Fibroblast of skin of right quadriceps (primary cell): ENCODE results near the gene MAMLD1.

Experiments used
- DNase-seq: peaks from one replicate; pipeline ENCODE4 v3.0.0-alpha.2; 2013

The MAMLD1 gene

DNA sequence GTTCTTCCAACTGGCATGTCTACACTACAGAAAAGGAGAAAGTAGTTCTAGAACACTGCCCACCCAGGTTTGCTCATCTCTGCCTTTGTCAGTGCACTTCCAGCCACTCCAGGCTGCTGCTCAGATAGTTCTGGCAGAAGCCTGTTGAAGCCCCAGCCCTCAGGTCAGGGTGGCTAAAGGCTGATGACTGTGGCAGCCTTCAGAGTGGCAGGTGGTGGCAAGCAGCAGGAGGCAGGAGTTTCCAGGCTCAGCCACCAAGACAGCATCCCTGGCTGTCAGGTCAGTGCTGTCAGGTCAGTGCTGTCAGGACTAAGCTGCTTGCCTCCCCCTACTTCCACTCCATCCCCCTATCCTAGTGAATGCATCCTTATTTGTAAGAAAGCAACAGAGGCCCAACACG, 100.4 kb downstream of the MAMLD1 start:
- no peak for DNase-seq

DNA sequence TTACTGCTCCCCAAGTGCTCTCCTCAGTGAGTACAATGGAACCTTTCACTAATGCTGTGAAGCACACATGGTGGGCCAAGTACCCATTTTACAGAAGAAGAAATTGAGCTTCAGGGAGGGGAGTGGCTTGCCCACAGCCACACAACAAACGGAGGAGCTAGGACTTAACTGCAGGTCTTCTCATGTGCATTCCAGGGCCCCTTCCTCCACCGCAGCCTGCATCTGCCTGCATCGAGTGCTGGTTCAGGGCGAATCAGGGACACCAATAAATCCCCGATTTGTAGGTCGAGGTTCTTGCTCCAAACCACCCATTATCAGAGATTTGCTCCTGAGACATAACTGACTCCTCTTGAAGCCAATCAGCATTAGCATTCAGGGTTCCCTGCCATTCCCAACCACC, 100.9 kb downstream of the MAMLD1 start:
- no peak for DNase-seq

DNA sequence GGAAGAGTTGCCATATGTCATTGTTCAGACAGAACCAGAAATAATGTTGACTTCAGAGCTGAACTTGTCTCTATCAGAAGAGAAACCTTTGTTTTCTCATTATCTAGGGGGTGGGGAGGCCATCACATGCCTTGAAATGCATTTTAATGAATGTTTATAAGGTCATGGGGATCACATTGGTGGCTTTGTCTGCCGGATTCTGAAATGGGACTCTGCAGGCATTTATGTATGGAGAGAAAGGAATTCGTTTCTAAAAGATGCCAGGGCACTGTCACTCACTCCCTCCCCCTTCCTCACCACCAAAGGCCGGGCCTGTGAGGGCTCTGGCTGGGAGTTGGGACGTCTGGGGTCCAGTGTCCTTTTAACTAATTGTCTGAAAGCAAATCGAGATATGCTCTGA, 102.2 kb downstream of the MAMLD1 start:
- no peak for DNase-seq

DNA sequence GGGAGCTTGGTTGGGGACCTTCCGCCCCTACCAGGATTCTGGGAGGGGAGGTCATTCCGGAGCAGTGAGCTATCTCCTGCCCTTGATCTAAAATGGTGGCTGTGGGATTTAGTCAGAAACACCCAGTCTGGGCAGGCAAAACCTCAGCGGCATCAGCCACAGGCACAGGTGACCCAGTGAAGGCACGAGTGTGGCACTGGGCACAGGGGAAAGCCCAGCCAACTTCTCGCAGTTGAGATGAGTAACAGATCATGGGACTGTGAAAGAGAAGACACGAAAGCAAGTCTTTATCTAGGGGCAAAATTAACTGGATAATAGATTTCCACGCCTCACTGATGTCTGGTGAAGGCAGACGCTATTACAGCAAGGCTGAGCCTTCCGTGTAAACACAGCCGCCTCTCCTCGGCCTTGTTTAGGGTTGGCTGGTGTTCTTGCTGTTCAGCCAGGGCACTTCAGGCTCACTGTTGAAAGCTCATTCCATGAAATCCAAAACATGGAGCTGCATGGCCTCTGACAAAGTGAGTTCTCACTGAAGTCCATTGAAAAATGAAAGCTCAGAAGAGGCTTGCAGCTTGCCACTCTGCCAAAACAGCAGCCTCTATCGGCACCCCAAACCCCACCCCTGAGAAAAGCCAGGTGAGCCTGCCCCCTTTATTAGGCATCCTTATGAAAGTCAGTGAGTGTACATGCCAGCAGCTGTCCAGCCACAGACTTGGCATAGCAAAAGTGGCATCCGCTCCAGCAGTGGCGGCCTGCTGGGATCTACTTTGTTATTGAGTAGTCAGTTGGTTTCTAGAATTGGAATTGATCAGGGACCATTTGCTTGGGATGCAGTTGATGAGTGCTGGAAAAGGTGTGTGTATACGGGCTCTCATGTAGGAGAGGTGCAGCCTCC, 103.0 kb downstream of the MAMLD1 start:
- DNase-seq: no peak

DNA sequence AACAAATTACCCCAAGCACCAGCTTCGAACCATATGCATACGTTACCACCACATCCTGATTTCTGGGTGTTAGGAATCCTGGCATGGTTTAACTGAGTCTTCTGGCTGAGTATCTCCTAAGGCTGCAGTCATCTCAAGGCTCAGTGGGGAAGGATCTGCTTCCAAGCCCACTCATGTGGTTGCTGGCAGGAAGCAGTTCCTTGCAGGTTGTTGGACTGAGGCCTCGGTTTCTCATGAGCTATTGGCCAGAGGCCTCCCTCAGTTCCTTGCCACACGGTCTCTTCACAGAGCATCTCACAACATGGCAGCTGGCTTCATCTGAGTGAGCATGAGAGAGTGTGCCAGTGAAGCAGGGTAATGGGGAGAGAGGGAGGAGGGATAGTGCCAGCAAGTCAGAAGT, 109.2 kb downstream of the MAMLD1 start:
- DNase-seq: no peak

DNA sequence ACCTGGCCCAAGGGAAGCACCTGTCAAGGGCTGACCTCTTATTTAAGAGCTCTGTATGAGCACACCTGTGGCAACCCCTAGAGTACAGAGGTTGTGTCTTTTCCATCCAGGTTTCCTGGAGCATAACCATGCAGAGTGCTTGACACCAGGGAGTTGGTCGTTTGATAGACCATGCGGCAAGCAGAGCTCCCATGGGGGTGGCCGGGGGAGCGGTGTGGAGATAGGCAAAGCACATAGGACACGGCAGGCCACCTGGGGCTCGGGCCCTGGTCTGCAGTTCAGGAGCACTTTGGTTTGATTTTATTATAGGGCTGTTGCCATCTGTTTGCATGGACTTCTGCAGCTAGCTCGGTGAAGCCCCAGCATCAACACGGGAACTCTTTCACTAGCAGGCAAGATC, 110.3 kb downstream of the MAMLD1 start:
- no peak for DNase-seq

DNA sequence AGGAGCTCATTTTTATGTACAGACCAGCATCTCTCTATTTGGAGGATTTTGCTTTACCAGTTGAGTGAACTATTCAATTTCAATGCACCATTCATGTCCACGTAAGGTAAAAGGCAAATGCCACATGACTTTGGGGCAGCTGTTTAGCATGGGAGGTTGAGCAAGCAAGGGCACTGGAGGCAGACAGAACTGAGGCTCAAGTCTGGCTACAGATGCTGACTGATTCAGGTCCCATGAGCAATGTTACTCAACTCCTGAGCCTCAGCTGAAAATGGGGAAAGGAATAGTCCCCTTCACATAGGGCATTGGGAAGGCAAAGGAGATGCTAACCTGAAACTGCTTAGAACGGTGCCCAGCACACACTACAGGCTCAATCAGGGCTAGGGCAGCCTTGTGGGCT, 112.3 kb downstream of the MAMLD1 start:
- no peak for DNase-seq

DNA sequence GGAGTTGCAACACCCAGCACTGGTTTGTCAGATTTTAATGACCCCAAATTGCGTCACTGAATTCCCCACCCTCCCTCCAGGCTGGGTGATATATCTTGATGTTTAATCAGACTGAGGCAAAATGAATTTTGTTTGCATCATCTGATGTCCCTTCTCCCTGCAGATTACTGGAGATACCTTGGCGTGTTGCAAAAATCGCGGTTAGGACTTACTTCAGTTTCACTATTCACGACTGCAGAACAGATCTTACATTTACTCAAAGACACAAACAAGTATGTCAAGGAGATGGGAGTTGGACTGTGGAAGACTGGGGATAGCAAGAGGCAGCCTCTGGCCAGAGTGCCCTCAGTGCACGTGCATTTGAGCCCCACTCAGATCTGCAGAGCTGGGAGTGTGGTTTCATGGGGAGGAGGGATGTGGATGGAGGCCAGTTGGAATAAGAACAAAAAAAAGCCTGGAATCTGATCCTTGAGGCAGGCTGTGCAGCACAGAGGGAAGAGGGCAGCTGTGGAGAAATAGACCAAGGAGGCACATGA, 113.1 kb downstream of the MAMLD1 start:
- peak; percentile 72 for DNase-seq

DNA sequence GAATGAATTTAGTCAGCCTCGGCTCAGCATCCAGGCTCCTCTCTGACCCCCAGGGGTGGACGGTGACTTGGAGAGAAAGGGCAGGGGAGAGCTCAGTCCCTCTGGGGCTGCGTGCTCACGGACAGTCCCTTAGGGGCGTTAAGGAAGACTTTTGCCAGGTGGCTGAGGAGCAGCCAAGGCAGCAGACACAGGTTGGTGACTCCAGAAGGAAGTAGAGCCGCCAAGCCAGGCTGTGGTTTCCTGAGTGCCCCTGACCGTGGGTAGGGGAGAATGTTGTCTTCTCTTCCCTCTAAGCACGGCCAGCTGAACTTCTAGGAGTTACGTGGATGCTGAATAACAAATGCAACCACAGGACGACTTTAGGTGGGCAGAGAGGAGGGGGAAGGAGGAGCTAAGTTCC, 114.3 kb downstream of the MAMLD1 start:
- no peak for DNase-seq

DNA sequence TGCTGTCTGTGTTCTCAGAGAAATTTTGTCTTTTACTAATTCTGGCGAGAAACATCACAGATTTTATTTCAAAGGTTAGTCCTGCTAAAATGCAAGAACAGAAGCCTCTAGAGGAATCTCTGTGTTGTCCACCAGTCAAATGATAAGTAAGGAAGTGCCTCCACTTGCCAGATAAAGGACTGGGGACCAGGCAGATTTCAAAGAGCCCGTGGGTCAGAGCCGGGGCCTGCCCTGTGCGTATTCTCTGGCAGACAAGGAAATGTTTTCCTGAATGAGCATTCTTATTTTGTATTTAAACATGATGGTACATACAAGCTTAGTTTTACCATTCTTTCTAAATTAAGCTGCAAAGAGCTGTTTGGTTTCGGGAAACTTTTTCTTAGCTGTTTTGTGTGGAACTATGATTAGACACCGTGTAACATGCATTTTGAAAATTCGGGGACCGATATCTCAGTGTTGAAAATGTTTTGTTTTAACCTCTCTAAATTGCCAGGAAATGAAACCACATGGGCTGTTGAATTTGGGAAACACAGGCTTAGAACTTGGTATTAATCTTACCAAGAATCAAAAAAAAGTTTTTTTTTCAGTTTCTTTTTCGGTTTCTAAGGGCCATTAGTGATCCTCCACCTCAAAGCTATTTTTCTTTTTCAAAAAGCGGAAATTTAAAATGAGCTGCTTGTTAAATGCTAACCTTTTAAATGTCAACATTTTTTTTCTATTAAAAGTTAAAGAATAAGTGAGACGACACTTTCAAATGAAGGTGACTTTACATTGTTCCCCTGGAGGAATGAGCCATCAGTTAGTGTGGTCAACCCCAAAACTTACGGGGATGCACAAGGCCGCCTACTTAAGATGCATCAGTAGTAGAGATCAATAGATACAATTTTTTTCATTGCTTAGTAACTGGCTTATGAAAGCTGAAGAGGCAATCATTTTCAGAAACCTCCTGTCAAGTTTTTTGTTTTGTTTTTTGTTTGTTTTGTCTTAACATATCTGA, 115.7 kb downstream of the MAMLD1 start:
- no peak for DNase-seq

DNA sequence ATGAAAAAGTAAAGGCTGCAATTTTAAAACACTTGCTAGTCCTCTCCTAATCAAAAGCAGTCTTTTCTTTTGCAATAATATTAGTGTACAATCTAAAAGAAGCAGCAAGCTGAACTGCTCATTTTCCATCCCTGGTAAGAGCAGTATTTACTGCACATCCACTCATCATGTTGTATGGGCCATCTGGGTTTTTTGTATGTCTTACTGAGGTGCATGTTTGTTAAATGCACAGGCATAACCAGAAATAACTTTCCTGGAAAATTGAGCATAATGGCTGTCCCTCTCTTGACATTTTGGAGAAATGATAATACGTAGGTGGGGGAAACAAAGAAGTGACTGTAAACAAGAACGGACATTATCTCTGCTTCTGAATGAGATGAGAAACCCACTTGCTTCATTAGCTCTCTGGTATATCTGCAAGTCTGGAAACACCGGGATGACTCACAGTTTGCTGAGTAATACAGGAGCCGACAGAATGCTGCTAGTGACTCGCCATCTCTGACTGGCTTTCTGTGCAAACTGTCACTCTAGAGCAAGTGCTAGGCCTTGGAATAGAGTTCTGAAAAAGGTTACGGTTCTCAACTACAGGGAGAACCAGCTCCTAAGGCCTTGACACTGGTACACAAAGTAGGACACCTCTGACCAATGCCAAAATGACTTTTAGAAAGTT, 119.6 kb downstream of the MAMLD1 start:
- peak; percentile 64 for DNase-seq

DNA sequence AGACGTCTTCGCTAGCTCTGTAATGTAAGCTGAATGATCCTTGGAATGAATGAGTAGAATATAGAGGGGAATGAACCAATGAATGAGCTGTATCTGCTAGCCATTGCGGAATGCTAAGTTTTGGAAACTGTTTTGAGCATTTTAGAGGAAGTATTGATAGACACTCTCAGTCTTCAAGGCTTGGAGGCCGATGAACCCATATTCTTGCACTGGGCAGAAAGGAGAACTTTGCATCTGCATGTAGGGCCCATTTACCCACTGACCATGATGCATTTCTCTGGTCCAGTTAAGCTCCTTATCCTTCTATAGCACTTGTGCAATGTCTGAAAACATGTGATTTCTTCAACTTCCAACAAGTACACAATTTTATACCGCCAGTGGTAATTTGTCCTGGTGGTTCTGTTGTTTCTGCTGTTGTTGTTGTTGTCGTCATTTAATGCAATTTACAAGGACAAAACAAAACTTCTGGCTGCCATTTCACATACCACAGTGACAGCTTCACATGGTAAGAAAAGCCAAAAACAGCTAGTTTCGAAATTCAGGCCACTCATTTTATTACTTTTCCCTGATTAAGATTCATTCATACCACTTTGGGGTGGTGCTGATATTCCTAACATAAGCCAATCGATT, 120.4 kb downstream of the MAMLD1 start:
- DNase-seq: no peak

DNA sequence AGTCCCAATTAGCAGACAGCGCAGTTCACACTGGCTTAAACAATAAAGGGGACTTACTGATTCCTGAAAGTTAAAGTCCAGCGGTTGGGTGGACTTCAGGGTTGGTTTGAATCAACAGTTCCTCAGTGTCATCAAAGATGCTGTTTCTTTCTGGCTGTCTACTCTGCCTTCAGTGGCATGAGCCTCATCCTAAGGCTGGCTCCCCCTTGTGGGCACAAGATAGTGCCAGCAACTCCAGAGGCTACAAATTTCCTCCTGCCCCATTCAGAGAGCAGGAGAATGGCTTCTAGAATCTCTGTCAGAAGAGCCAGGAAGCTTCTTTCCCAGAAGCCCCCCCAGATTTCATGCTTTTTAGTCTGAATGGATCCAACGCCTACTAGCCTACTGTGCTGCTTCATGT, 122.9 kb downstream of the MAMLD1 start:
- DNase-seq: peak; percentile 39

DNA sequence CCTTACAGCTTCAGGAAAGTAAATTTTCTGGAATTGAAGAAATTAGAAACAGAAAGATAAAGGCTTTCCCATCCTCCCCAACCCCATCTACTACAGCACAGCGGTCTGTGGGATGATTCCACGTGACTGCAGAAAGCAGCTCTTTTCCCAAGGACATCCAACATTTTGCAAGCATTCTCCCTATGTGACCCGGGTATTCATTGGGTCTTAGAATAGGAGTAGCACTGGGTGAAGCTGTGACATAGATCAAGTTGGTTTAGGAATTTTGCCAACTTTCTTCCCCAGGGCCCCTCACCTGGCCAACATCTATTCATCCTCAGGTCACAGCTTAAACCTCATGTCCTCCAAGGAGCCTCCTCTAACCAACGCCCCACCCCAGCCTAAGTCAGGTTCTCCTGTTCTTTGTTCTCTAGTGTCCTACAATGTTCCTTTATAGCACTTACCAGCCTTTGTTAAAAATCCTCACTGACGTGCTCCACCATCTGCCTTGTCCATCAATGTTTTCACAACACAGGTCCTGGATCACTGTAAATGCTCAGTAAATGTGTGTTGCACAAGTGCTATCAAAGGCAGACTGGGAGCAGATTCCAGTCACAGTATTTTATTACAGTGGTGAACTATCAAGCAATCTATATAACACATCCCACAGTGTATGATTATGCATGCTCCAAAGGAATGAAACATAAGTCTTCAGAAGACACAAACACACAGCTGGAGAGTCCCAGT, 124.4 kb downstream of the MAMLD1 start:
- no peak for DNase-seq

DNA sequence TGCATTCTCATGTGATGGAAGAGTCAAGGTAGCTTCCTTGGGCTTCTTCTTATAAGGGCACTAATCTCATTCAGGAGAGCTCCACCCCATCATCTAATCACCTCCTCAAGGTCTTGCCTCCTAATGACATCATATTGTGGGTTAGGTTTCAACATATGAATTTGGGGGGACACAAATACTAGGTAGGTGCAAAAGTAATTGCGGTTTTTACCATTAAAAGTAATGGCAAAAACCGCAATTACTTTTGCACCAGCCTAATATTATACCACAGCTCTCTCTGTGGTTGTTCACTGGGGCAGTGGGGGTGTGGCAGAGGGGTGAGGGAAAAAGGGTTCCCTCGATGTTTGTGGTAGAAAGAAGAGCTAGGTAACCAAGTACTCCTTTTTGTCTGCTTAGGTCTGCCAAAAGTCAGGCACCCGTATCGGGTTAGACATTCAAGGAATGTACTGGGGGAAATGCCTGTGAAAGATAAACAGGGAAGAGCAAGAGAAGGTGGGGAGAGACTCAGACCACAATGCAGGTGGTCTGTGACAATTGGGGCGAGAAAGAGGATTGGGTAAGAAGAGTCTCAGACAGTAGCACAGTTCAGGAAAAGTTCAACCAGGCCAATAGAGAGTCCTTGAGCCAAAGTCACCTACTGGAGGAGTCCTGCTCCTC, 126.4 kb downstream of the MAMLD1 start:
- no peak for DNase-seq

DNA sequence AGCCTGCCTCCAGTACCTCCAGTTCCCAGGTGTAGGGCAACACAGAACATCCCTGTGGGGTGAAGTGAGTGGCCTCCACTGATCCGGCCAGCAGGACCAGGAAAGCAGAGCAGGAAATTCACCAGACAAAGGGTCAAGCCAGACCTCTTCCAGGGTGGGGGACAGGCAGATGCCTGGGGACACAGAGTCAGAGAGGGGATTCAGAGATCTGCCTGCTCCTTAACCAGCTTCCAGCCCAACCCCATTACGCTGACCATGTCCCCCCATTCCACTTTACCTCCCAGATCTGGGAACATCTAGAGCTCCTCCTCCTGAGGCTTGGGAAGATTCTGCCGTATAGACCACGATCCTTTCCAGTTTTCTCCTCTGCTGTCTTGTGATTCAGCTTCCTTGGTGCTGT, 132.4 kb downstream of the MAMLD1 start:
- DNase-seq: no peak

DNA sequence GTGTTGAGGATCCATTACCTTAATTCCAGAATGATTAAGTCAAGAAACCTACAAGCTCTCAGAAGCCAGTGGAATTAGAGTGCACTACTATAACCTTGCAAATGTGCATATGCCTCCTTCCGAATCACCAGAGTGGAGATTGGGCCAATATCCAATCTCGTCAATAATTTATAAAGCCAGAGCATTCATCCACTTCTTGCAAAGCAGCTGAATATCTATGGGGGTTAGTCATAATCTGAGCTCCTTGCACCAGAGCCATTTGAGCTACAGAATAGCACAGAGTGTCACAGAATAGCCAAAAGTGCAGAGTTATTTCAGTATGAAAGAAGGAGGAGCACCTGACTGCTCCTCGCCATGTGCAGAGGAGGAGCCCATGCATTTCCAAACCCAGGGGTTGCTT, 136.1 kb downstream of the MAMLD1 start:
- no peak for DNase-seq

DNA sequence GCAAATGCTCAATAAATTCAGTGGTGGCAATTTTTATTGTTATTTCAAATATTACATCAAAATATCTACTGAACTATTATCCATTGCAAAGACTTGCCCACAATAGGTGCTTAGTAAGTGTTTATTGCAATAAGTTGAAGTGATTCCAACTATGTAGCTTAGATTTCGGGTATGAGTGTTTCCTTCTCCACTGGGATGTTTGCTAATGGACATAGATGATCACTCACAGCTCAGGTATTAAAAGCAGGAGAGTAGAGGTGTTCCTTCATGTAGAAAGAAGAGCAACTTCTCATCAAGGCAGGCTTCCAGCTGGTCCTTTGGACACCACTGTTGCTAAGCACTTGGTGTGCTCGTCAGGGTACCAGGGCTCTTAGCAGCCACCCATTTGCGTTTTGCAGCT, 139.0 kb downstream of the MAMLD1 start:
- no peak for DNase-seq

DNA sequence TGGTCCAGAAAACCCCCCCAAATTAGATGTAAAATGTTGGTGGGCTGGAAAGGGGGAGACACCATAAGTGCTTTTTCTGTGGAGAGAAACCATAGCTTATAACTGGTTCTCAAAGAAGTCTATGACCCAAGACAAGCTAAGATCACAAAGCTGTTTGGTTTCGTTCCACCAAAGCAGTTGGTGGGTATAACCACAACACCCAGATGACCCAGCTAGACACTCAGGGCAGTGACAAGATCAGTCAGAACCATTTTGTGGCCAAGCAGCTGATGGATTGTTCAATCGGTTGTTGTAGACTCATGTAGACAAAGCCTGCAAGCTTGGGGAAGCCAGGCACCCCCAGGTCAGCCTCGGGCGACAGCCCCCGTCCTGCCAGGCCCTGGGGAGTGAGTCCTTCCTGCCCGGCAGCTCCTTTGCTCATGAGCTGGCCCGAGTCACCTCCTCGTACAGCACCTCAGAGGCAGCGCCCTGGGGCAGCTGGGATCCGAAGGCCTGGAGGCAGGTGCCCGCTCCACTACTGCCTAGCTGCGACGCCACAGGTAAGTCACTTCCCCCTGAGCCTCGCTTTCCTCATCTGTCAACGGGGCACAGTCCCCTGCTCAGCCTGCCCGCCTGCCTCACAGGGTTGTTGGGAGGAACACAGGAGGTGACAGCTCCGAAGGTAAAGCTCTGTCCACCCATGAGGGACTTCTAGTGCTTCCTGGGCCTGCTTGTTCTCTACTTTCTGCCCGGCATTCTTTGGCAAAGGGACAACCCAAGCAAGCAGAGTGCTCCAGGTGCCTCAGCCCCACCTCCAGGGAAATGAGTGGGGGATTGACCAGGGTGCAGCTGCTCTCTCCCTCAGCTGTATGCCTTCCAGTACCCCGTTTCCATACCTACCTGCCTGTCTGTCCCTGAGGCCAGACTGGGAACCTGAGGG, 140.1 kb downstream of the MAMLD1 start:
- no peak for DNase-seq

DNA sequence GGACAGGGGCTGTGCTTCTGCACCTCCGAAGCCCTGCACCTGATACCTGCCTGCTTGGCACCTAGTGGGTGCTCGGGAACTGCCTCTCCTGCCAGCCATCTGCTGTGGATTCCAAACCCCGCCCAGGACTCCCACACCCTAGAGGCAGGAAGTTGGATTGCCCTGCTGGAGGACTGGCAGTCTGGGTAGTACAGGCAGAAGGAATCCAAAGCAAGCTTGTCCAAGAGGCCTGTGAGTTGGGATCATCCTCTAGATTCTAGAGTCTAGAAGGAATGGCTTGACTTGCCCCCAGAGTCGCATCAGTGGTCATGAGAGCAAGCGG, 140.7 kb downstream of the MAMLD1 start:
- no peak for DNase-seq
